Measurements from ENCODE around the gene CDX1.

CDX1 gene

DNA sequence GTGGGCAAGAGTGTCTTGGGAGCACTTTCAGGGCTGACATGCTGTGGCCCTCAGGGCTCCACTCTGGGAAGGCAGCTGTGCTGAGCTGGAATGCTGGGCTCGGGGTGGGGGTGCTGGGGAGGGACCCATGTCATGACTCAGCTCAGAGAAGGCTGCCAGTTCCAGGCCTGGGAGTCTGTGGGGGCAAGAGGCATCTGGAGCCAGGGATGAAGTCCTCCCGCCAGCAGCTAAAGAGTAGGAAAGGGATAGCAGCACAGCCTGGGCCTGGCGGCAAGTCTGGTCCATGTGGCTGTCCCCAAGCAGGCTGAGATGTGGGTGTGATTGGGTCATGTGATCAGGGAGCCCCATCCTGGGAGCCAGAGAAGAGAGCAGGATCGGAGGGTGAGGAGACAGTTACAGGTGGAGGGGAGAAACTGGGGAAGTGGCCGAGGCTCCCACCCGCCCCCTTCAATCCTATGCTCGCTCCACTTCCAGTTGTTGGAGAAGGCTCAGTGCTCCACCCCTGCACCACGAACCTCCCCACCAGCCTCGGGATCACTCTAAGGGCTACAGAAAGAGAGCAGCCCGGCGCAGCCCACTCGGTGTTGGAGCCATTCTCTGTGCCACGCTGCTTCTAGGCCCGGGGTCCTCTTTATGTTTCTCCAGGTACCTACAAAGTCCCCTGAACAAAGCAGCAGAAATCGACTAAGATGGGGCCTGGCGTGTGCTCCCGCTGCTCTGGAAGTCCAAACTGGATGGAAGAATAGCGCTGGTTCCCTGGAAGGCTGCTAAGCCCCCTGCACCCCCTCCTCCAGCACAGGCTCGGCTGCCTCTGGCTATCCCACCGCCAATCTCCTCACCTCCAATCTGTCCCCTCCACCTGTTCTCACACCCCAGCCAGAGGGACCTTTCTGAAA lies 23.0 kb upstream of the CDX1 start:
- TF ChIP-seq, protein P1, sequence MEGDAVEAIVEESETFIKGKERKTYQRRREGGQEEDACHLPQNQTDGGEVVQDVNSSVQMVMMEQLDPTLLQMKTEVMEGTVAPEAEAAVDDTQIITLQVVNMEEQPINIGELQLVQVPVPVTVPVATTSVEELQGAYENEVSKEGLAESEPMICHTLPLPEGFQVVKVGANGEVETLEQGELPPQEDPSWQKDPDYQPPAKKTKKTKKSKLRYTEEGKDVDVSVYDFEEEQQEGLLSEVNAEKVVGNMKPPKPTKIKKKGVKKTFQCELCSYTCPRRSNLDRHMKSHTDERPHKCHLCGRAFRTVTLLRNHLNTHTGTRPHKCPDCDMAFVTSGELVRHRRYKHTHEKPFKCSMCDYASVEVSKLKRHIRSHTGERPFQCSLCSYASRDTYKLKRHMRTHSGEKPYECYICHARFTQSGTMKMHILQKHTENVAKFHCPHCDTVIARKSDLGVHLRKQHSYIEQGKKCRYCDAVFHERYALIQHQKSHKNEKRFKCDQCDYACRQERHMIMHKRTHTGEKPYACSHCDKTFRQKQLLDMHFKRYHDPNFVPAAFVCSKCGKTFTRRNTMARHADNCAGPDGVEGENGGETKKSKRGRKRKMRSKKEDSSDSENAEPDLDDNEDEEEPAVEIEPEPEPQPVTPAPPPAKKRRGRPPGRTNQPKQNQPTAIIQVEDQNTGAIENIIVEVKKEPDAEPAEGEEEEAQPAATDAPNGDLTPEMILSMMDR (conservative IDR thresholded peaks at IDR 0.05): no peak
- no peak overlapping the region for H3K27ac ChIP-seq

DNA sequence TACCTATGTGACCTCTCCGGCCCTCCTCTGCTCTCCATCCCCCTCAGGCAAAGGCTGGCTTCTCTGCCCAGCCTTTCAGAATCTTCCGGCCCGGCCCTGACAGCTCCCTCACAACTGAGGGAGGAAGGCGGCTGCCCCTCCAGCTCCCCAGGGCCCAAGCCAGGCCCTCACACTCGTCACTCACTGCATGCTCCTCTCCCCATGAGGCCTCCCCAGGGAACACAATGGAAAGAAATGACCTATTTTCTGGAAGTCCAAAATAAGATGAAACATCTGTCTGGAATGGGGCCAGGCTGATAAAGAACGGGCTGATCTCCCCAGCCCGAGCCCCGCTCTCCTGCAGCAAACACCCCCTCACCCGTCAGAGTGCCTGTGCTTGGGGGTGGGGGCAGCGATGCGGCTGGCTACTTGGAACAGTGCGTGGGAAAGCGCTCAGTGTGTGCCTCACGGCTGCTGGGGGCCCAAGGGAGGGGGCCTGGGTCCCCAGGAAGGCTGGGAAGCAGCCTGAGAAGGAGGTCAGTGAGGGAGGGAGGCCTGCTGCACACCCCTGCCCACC lies 22.3 kb upstream of the CDX1 start:
- TF ChIP-seq, protein P1 (conservative IDR thresholded peaks at IDR 0.05): no peak
- no peak overlapping the region for H3K27ac ChIP-seq

DNA sequence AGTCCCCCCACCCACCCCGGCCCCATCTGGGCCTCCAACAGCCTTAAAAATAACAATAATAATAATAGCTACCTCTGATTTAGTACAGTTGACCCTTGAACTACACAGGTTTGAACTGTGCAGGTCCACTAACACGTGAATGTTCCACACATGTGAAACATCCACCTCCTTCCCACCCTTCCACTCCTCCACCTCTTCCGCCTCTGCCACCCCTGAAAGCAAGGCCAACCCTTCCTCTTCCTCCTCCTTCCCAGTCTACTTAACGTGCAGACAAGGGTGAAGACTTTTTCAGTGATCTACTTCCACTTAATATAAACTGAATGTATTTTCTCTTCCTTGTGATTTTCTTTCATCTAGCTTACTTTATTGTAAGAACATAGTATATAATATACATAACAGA lies 21.7 kb upstream of the CDX1 start:
- TF ChIP-seq, protein P1 (conservative IDR thresholded peaks at IDR 0.05): no peak
- H3K27ac ChIP-seq: no peak overlapping the region

DNA sequence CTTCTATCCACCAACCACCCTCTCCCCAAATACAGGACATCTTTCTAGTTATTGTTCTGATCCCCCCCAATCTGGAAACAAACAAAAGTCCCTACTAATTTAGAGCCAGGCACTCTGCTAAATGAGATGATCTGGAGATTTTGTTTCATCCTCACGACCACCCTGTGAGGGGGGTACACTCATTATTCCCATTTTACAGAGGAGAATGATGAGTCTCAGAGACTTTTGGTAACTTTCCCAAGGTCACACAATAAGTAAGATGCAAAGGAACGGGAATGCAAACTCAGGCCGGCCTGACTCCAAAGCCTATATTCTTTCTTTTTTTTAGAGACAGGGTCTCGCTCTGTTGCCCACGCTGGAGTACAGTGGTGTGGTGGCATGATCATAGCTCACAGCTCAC lies 20.3 kb upstream of the CDX1 start:
- TF ChIP-seq, protein P1 (conservative IDR thresholded peaks at IDR 0.05): no peak
- H3K27ac ChIP-seq: no peak overlapping the region

DNA sequence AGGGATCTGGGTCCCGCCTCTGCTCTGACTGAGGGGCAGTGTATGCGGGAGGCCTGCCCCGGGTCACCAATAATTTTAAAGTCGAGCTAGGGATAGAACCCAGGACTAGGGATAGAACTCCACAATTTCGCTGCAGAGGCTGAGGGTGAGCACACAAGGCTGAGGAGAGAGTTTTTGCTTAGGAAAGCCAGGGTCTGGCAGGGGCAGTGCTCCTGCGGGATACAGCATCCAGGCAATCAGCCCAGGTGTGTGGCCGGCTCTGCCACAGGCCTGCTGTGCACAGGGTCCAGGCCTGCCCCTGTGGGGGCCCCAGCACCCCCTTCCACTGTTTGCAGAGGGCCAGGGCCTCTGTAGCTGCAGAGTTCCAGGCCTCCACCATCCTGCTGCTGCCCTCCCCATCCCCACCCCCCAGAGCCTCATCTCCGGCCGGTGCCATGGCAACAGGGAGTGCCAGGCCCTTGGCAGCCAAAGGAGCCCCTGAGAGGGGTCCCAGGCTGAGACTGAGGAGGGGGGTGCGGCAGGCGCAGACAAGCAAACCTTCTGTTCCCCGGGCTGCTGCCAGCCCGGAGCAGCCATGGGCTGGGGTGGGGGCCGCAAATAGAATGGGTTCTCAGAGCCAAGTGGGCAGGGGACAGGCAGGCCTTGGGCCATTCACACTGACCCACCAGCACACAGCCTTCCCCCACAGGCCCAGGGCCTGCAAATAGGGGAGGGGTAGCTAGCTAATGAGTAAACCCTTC lies 19.5 kb upstream of the CDX1 start:
- TF ChIP-seq, protein P1 (conservative IDR thresholded peaks at IDR 0.05): no peak
- H3K27ac ChIP-seq: no peak overlapping the region

DNA sequence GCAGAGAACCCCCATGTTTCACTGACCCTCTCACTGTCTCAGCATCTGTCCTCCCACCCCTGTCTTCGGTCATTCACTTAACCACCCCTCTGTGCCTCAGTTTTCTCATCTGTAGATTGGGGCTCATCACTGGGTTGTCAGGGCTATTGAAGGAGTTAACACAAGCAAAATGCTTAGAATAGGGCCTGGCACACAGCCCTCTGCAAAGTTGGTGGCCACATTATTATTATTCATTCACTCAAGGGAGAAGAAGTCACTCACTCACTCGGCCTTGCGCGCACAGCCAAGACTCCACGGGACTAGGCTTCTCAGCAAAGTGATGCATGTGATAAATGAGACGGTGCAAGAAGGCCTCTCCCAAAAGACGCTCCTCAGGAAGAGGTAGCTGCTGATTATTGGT lies 18.9 kb upstream of the CDX1 start:
- H3K27ac ChIP-seq: no peak overlapping the region

More for the DNA sequence above, 18.9 kb upstream of the CDX1 start:
- TF ChIP-seq, protein P1 (conservative IDR thresholded peaks at IDR 0.05): no peak
